GM12875 (cell line): ENCODE data around the gene GOLGA6A.

Experiments used
- H3K4me3 ChIP-seq: one replicate; pipeline ENCODE4 v1.5.1; 2011; ENCODE audit warnings: low read depth, low read length, control low read depth
- TF ChIP-seq, protein P1 (sequence below): IDR thresholded peaks from 2 replicates; pipeline ENCODE4 v1.5.1; 2011; ENCODE audit warnings: low read depth, mild to moderate bottlenecking, control low read depth, inconsistent platforms, low read length, moderate library complexity, borderline replicate concordance; ENCODE audit not compliant: insufficient read depth

Gene GOLGA6A

GRCh38 chr15:74037171-74038117 lies 44.9 kb downstream of the GOLGA6A start:
- no peak overlapping the region for H3K4me3 ChIP-seq
- TF ChIP-seq, protein P1, sequence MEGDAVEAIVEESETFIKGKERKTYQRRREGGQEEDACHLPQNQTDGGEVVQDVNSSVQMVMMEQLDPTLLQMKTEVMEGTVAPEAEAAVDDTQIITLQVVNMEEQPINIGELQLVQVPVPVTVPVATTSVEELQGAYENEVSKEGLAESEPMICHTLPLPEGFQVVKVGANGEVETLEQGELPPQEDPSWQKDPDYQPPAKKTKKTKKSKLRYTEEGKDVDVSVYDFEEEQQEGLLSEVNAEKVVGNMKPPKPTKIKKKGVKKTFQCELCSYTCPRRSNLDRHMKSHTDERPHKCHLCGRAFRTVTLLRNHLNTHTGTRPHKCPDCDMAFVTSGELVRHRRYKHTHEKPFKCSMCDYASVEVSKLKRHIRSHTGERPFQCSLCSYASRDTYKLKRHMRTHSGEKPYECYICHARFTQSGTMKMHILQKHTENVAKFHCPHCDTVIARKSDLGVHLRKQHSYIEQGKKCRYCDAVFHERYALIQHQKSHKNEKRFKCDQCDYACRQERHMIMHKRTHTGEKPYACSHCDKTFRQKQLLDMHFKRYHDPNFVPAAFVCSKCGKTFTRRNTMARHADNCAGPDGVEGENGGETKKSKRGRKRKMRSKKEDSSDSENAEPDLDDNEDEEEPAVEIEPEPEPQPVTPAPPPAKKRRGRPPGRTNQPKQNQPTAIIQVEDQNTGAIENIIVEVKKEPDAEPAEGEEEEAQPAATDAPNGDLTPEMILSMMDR = no peak

DNA sequence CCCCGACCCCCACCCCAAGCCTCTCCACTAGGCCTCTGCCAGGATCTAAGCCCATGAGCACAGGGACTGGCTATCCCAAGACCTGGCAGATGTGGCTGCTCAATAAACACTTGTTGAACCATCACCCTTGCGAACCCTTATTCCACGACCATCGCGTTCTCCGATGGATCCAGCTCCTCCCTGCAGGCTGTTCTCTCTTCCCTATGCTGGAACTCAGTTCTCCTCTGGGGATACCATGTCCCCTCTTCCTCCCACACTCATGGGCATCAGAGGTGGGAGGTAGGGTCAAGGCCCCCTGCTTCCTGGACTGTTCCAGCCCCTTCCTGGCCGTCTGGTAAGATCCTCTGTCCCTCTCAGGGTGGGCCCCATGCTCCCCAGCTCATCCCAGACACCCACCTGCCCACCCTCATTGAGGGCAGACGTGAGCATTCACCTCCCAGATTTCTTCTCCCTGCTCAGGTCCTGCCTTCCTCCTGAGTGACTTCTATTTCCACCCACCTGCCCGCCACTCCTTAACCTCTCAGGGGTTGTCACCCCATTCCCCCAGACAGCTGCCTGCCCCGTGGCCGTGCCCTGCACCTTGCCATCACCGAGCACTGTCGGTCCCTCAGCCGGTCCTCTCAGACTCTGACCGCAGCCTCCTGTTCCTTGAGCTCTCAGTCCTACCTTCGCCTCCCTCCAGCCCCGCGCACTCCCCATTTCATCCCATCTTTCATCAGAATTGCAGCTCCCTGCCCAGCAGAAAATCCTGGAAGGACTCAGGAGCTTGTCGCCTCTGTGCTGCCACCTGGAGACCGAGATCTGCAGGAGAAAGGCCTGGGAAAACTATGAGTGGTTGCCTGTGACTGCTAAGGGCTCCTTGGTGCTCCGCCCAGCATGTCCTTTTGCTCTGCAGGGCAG lies 45.8 kb downstream of the GOLGA6A start:
- no peak overlapping the region for H3K4me3 ChIP-seq
- TF ChIP-seq, protein P1 = no peak

GRCh38 chr15:74035121-74036017 lies 47.0 kb downstream of the GOLGA6A start:
- TF ChIP-seq, protein P1 = no peak

GRCh38 chr15:74034206-74034755 lies 48.1 kb downstream of the GOLGA6A start:
- H3K4me3 ChIP-seq = no peak overlapping the region
- TF ChIP-seq, protein P1 = no peak

More at GRCh38 chr15:74035121-74036017, 47.0 kb downstream of the GOLGA6A start:
- H3K4me3 ChIP-seq = no peak overlapping the region

DNA sequence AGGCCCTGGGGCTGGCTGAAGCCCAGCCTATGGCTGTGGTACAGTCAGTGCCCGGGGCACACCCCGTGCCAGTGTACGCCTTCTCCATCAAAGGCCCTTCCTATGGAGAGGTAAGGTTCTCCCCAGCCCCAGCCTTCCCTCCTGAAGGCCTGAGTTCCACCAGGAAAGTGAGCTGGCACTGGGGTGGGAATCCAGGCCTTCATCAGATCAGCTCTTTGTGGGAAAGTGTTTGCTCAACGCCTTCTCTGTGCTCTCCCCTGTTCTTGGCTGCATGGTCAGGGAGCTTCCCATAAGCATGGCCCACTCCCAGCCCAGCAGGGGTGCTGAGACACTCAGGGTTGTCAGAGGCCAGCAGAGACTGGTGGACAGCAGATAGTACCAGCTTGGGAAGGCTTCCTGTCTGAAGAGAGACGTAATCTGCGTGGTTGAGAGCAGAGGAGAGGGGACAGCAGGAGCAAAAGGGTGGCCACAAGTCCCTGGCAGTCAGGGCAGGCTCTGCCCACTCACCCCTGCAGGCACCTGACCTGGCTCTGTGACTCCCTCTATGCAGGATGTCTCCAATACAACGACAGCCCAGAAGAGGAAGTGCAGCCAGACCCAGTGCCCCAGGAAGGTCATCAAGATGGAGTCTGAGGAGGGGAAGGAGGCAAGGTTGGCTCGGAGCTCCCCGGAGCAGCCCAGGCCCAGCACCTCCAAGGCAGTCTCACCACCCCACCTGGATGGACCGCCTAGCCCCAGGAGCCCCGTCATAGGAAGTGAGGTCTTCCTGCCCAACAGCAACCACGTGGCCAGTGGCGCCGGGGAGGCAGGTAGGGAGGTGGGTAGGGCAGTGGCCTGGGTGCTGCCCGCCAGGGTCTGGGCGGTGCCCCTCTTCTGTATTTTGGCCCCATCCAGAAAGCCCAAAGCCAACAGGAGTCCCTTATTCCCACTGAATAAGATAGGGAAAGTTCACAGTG lies 49.5 kb downstream of the GOLGA6A start:
- H3K4me3 ChIP-seq = no peak overlapping the region
- TF ChIP-seq, protein P1 = no peak
